Adrenal gland (tissue), 5 donors: Measurements from ENCODE around the gene MRPL57.

Experiments used
- CTCF ChIP-seq, 6 experiments: fragments of 450-650 bp in 4 of 6; fragments of 200-600 bp in 2 of 6; sonication (generic) in 1 of 6; IDR thresholded peaks; 1 replicate in 5 of 6; 2 replicates in 1 of 6; pipeline versions ENCODE4 v1.5.1 to v1.8.0; 2016 to 2021; ENCODE audit warnings: antibody characterized with exemption in 6 of 6, mild to moderate bottlenecking in 2 of 6, moderate library complexity in 1 of 6
- POLR2A ChIP-seq, 2 donors: fragments of 450-650 bp; IDR thresholded peaks; one replicate each; pipeline ENCODE4 v1.6.1; 2017; ENCODE audit warnings: antibody characterized with exemption in 2 of 2, mild to moderate bottlenecking in 2 of 2, moderate library complexity in 1 of 2
- donor health status: DM: no; HTN: no; CAD: no.

GRCh38 chr13:21133077-21133476 is 43.4 kb upstream of the MRPL57 start:
- no peak for TF ChIP-seq CTCF (IDR thresholded peaks at IDR 0.05)
- no peak for TF ChIP-seq POLR2A (IDR thresholded peaks at IDR 0.05)
